ENCODE measurements around the gene SPOCK3.

SPOCK3 gene

DNA sequence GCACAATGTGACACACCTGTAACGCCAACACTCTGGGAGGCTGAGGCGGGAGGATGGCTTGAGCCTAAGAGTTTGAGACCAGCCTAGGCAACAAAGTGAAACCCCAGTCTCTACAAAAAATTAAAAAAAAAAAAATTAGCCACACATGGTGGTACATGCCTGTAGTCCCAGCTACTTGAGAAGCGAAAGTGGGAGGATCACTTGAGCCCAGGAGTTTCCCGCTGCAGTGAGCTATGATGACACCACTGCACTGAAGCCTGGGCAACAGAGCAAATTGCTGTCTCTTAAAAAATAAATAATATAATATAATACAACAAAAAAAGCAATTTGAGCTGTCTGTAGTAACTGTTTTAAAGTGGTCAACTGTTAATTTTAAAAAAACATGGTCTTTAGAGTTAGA is 13.2 kb downstream of the SPOCK3 start:
- Histone ChIP-seq H3K36me3 (ENCODE audit: control insufficient read depth, insufficient read depth, low read length) (no peaks in the 10 kb centered on the region), H3K9ac (ENCODE audit: low read length) (no peak overlapping the region), H3K27ac (ENCODE audit: low read depth, low read length) (no peak overlapping the region), H3K4me3 (ENCODE audit: low read length) (no peak overlapping the region), H3K4me1 (ENCODE audit: control insufficient read depth, insufficient read depth, low read length) (no peaks in the 10 kb centered on the region), H3K27me3 (ENCODE audit: control insufficient read depth, insufficient read depth, low read length) (no peaks in the 10 kb centered on the region)

DNA sequence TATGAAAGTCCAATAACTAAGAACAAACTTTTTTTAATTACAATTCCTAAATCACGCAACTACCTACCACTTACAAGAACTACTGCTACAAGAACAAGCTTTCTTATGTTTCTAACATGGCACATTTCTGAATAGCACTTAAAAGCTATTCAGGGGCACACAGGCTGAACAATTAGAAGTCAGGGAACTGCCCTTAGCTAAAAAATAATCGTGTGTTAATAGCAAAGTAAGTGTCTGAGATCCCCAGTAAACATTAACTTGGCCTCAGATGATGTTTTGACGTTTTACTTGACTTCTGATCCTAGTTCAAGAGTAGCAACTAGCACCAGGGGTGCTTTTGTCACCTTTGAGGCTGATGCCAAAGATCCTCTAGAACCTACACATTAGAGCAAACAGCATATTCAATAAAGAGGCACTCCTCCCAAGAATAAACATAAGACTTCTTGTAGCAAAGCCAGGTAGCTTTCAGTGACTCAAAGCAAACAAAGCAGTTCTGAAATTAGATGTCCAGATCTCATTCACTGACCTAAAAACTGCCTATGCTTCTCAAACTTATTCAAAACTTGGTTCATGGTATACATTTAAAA is 16.2 kb downstream of the SPOCK3 start:
- H3K27me3 ChIP-seq (ENCODE audit: control insufficient read depth, insufficient read depth, low read length), result no peaks in the 10 kb centered on the region
- no peak overlapping the region for H3K4me3 ChIP-seq (ENCODE audit: low read length)
- no peak overlapping the region for H3K27ac ChIP-seq (ENCODE audit: low read depth, low read length)
- H3K9ac ChIP-seq (ENCODE audit: low read length), result no peak overlapping the region
- H3K4me1 ChIP-seq (ENCODE audit: control insufficient read depth, insufficient read depth, low read length), result no peaks in the 10 kb centered on the region
- H3K36me3 ChIP-seq (ENCODE audit: control insufficient read depth, insufficient read depth, low read length), result no peaks in the 10 kb centered on the region

DNA sequence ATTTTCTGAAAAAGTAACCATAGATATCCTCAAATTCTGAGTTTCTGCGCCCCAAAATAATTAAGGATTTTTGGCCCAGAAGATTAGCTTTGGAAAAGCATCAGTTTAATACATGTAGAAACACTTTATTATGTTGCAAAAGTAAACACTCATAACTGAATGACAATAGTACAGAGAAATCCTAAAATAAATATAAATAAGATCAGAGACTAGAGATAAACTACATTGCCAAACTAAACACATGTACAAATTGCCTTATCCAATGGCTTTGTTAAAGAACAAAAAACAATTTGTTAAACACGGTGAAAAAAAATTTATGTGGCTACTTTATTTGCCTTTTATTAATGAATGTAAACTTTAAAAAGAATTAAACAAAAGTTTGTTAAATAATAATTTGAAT is 17.5 kb downstream of the SPOCK3 start:
- Histone ChIP-seq H3K36me3 (ENCODE audit: control insufficient read depth, insufficient read depth, low read length) (no peaks in the 10 kb centered on the region), H3K27me3 (ENCODE audit: control insufficient read depth, insufficient read depth, low read length) (no peaks in the 10 kb centered on the region), H3K4me3 (ENCODE audit: low read length) (no peak overlapping the region), H3K4me1 (ENCODE audit: control insufficient read depth, insufficient read depth, low read length) (no peaks in the 10 kb centered on the region), H3K9ac (ENCODE audit: low read length) (no peak overlapping the region), H3K27ac (ENCODE audit: low read depth, low read length) (no peak overlapping the region)

DNA sequence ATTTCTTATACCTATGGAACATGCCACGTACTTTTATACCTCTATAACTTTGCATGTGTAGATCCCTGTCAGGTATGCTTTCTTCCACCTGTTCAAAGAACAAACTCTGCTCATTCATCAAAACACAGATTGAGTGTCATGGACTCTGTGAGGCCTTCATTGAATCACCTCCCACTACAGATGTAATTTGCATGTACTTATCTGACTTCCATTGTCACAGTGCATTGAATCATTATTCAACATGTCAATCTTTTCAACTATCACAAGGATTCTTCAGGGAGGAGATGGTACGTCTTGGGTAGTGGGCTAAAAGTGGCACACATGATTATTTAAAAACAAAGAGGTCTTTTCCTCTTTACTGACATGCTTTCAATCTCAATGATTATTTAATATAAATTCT is 24.1 kb downstream of the SPOCK3 start:
- Histone ChIP-seq H3K27ac (ENCODE audit: low read depth, low read length) (no peak overlapping the region), H3K4me1 (ENCODE audit: control insufficient read depth, insufficient read depth, low read length) (no peaks in the 10 kb centered on the region), H3K4me3 (ENCODE audit: low read length) (no peak overlapping the region), H3K36me3 (ENCODE audit: control insufficient read depth, insufficient read depth, low read length) (no peaks in the 10 kb centered on the region), H3K9ac (ENCODE audit: low read length) (no peak overlapping the region), H3K27me3 (ENCODE audit: control insufficient read depth, insufficient read depth, low read length) (no peaks in the 10 kb centered on the region)

DNA sequence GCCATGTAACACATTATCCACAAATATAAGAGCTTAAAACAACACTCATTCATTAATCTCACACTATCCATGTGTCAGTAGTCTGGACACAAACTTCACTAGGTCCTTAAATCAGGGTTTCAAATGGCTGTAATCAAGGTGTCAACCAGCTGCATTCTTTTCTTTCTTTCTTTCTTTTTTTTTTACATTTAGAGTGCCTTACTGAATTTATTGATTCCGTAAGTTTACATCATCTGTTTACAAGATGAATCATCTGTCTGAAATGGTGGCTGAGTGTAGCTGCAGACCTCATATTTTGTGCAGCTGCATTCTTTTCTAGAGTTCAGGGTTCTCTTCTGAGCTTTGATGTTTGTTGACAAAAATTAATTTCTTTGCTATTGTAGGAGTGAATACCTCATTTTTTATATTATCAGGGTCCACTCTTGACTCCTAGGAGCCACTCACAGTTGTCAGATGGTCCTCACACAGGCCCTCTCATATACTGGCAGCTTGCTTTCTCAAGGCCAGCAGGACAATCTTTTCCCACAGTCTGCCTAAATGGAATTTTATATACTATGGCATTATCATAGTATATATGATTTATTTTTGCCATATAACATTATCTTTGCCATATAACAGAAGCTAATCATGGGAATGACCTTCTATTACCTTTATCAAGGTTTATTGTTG is 37.8 kb downstream of the SPOCK3 start:
- H3K4me3 ChIP-seq (ENCODE audit: low read length), result no peak overlapping the region
- H3K4me1 ChIP-seq (ENCODE audit: control insufficient read depth, insufficient read depth, low read length), result no peaks in the 10 kb centered on the region
- no peak overlapping the region for H3K9ac ChIP-seq (ENCODE audit: low read length)
- no peaks in the 10 kb centered on the region for H3K27me3 ChIP-seq (ENCODE audit: control insufficient read depth, insufficient read depth, low read length)
- no peak overlapping the region for H3K27ac ChIP-seq (ENCODE audit: low read depth, low read length)
- H3K36me3 ChIP-seq (ENCODE audit: control insufficient read depth, insufficient read depth, low read length), result no peaks in the 10 kb centered on the region

DNA sequence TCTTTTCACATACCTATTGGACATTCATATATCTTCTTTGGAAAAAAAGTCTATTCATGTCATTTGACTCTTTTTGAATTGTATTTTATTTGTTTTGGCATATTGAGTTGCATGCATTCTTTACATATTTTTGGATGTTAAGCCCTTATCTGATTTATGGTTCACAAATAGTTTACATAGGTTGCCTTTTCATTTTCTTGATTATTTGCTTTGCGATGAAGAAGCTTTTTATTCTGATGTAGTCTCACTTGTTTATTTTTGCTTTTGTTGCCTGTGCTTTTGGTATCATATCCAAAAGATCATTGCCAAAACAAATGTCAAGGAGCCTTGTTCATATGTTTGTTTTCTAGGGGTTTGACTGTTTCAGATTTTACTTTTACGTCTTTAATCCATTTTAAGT is 43.9 kb downstream of the SPOCK3 start:
- Histone ChIP-seq H3K4me1 (ENCODE audit: control insufficient read depth, insufficient read depth, low read length) (no peaks in the 10 kb centered on the region), H3K27me3 (ENCODE audit: control insufficient read depth, insufficient read depth, low read length) (no peaks in the 10 kb centered on the region), H3K27ac (ENCODE audit: low read depth, low read length) (no peak overlapping the region), H3K4me3 (ENCODE audit: low read length) (no peak overlapping the region), H3K36me3 (ENCODE audit: control insufficient read depth, insufficient read depth, low read length) (no peaks in the 10 kb centered on the region), H3K9ac (ENCODE audit: low read length) (no peak overlapping the region)

DNA sequence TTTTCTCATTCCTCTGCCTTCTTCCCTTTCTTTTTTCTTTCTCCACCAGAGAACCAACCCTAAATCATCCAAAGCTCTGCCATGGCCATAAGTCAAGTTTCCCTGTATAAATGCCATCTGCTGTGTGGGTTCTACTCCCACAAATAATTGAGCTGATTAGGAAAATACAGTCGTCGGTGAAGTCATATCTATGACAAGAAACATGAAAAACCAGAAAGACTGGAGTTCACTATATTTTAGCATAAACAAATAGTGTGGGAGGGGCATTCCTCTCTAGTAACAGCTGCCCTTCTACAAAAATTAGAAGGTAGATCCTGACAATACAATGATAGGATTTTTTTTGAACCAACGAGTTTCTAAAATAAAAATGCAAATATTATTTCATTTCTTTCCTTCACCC is 48.8 kb downstream of the SPOCK3 start:
- H3K4me3 ChIP-seq (ENCODE audit: low read length), result no peak overlapping the region
- no peaks in the 10 kb centered on the region for H3K27me3 ChIP-seq (ENCODE audit: control insufficient read depth, insufficient read depth, low read length)
- no peaks in the 10 kb centered on the region for H3K4me1 ChIP-seq (ENCODE audit: control insufficient read depth, insufficient read depth, low read length)
- H3K36me3 ChIP-seq (ENCODE audit: control insufficient read depth, insufficient read depth, low read length), result no peaks in the 10 kb centered on the region
- H3K9ac ChIP-seq (ENCODE audit: low read length), result no peak overlapping the region
- no peak overlapping the region for H3K27ac ChIP-seq (ENCODE audit: low read depth, low read length)

DNA sequence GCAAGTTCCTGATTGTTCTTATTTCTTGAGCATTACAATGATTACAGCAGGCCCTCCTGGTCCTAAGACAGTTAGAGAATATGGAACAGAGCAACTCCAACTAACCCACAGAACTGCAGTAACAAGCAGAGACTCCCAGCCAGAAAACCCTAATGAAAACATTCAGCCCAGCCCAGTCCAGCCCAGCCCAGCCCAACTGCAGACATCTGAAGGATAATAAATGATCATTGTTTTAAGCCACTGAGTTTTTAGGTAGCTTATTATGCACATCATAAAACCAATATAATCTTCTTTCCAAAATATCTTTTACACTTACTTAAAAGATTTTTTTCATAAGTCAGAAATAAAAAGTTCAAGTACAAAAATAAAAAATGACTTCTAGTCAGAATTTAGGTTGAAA is 51.3 kb downstream of the SPOCK3 start:
- Histone ChIP-seq H3K9ac (ENCODE audit: low read length) (no peak overlapping the region), H3K4me3 (ENCODE audit: low read length) (no peak overlapping the region), H3K4me1 (ENCODE audit: control insufficient read depth, insufficient read depth, low read length) (no peaks in the 10 kb centered on the region), H3K27ac (ENCODE audit: low read depth, low read length) (no peak overlapping the region), H3K27me3 (ENCODE audit: control insufficient read depth, insufficient read depth, low read length) (no peaks in the 10 kb centered on the region), H3K36me3 (ENCODE audit: control insufficient read depth, insufficient read depth, low read length) (no peaks in the 10 kb centered on the region)

DNA sequence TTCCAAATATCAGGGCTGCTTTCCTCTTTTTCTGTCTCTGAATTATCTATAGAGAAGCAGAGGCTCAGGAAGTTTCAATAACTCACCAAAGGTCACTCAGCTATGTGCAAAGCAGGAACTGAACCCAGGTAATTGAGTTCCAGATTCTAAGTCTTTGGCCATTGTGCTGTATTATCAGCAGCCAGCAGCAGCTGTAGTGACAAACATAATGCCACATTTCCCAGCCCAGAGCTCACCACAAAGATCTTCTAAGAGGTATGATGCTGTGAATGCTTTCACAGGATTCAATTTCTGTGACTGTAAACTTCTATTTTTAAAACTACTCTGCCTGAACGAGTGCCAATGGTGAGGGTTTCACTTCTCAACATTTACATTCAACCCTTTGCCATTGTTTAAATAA is 56.4 kb downstream of the SPOCK3 start:
- no peaks in the 10 kb centered on the region for H3K27me3 ChIP-seq (ENCODE audit: control insufficient read depth, insufficient read depth, low read length)
- no peaks in the 10 kb centered on the region for H3K4me1 ChIP-seq (ENCODE audit: control insufficient read depth, insufficient read depth, low read length)
- H3K9ac ChIP-seq (ENCODE audit: low read length), result no peak overlapping the region
- no peaks in the 10 kb centered on the region for H3K36me3 ChIP-seq (ENCODE audit: control insufficient read depth, insufficient read depth, low read length)
- no peak overlapping the region for H3K4me3 ChIP-seq (ENCODE audit: low read length)
- no peak overlapping the region for H3K27ac ChIP-seq (ENCODE audit: low read depth, low read length)

DNA sequence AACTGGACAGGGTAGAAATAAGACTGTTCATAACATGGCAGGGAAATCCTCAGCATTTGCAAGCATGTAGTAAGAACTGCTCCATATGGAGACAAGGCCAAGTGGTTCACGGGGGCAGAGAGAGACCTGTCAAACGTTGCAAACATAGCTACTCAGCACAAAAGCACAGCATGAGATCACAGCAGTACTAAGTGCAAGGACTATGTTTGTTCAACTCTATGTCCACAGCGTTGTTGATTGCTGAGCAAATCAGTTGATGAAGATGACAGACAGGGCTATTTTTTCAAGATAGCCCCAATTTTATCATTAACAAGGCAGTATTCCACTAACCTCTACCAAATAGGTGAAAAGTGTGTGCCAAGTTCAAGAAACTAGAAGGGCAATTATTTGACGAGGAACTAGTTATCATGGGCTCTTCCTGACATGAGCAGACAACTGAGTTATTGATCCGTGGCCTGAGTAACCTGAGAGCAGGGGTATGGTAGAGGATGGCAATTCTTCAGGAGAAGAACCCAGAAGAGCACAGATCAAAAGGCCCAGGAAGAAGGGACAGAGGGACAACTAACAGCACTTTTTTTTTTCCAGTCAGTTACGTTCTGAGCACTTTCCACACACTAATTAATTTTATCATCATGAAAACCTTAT is 57.4 kb downstream of the SPOCK3 start:
- H3K27me3 ChIP-seq (ENCODE audit: control insufficient read depth, insufficient read depth, low read length), result no peaks in the 10 kb centered on the region
- H3K27ac ChIP-seq (ENCODE audit: low read depth, low read length), result no peak overlapping the region
- no peaks in the 10 kb centered on the region for H3K4me1 ChIP-seq (ENCODE audit: control insufficient read depth, insufficient read depth, low read length)
- H3K4me3 ChIP-seq (ENCODE audit: low read length), result no peak overlapping the region
- H3K9ac ChIP-seq (ENCODE audit: low read length), result no peak overlapping the region
- no peaks in the 10 kb centered on the region for H3K36me3 ChIP-seq (ENCODE audit: control insufficient read depth, insufficient read depth, low read length)

DNA sequence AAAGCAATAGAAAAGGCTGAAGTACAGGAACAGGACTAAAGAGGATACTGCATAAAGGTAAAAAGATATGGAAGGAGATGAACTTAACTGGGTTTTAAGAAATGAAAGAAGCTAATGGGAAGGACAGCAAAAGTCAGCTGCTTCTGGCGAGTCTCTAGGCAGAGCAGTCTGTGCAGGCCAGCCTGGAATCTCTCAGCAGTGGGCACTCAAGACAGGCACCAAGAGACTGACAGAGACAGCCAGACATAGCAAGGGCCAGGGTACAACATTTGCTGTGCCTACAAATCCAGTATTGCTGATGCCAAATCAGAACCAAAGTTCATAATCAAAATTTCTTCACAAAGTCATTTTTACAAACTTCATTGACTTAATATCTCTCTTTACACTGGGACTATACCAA is 62.4 kb downstream of the SPOCK3 start:
- Histone ChIP-seq H3K9ac (ENCODE audit: low read length) (no peak overlapping the region), H3K36me3 (ENCODE audit: control insufficient read depth, insufficient read depth, low read length) (no peaks in the 10 kb centered on the region), H3K27ac (ENCODE audit: low read depth, low read length) (no peak overlapping the region), H3K27me3 (ENCODE audit: control insufficient read depth, insufficient read depth, low read length) (no peaks in the 10 kb centered on the region), H3K4me1 (ENCODE audit: control insufficient read depth, insufficient read depth, low read length) (no peaks in the 10 kb centered on the region), H3K4me3 (ENCODE audit: low read length) (no peak overlapping the region)

DNA sequence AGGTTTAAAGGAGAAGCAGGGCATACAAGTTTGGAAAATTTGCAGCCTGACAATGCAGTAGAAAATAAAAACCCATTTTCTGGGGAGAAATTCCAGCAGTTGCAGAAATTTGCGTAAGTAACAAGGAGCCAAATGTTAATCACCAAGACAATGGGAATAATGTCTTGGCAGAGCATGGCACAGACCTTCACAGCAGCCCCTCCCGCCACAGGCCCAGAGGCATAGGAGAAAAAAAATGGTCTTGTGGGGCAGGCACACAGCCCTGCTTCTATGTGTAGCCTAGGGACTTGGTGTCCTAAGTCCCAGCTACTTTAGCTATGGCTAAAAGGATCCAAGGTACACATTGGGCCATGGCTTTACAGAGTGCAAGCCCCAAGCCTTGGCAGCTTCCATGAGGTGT is 65.7 kb downstream of the SPOCK3 start:
- Histone ChIP-seq H3K4me3 (ENCODE audit: low read length) (no peak overlapping the region), H3K4me1 (ENCODE audit: control insufficient read depth, insufficient read depth, low read length) (no peaks in the 10 kb centered on the region), H3K27me3 (ENCODE audit: control insufficient read depth, insufficient read depth, low read length) (no peaks in the 10 kb centered on the region), H3K27ac (ENCODE audit: low read depth, low read length) (no peak overlapping the region), H3K9ac (ENCODE audit: low read length) (no peak overlapping the region), H3K36me3 (ENCODE audit: control insufficient read depth, insufficient read depth, low read length) (no peaks in the 10 kb centered on the region)

DNA sequence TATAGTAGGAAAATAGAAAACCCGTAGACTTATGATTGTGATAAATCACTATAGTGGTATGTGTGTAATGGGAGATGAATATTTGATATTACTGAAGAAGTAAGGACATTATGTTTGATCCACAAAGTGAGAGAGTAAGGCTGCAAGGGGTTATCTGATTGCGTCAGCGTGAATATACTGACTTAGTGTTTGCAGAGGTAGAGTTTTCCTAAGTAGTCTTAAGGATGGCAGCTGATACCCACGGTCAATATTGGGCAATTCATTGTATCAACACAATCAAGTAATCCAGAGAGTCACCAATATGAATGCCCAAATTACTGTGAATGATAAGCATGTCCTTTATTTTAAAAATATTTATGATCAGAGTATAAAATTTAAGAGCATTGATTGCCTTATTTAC is 83.7 kb downstream of the SPOCK3 start:
- Histone ChIP-seq H3K27me3 (ENCODE audit: control insufficient read depth, insufficient read depth, low read length) (no peaks in the 10 kb centered on the region), H3K27ac (ENCODE audit: low read depth, low read length) (no peak overlapping the region), H3K4me1 (ENCODE audit: control insufficient read depth, insufficient read depth, low read length) (no peaks in the 10 kb centered on the region), H3K4me3 (ENCODE audit: low read length) (no peak overlapping the region), H3K36me3 (ENCODE audit: control insufficient read depth, insufficient read depth, low read length) (no peaks in the 10 kb centered on the region), H3K9ac (ENCODE audit: low read length) (no peak overlapping the region)

All from rectal smooth muscle tissue (tissue), 1 donor.